Liver (tissue), 9 donors: ENCODE measurements around the gene FANCL. TPM values are rescaled to one million over a fixed set of nuclear protein-coding genes. Genes with fewer than 3 reads are reported as not detected.

Experiments
- DNase-seq: peaks from one replicate; pipeline ENCODE4 v3.0.0-alpha.2; 2017; ENCODE audit warnings: low spot score
- H3K27ac ChIP-seq, 2 donors: one replicate each; pipeline ENCODE4 v1.7.0; 2013; ENCODE audit warnings: inconsistent platforms in 2 of 2, low read length in 2 of 2, control low read depth in 1 of 2, low read depth in 1 of 2, mild to moderate bottlenecking in 1 of 2
- H3K27me3 ChIP-seq, 4 donors: one replicate each; pipeline versions ENCODE4 v1.6.1 to v1.7.0; 2013; ENCODE audit warnings: low read length in 3 of 4, inconsistent platforms in 1 of 4, mild to moderate bottlenecking in 1 of 4, moderate library complexity in 1 of 4; ENCODE audit not compliant: control insufficient read depth in 4 of 4, insufficient read depth in 4 of 4
- H3K36me3 ChIP-seq, 4 donors: one replicate each; pipeline versions ENCODE4 v1.6.1 to v1.7.0; 2013; ENCODE audit warnings: low read length in 3 of 4, mild to moderate bottlenecking in 3 of 4, low read depth in 1 of 4, moderate library complexity in 1 of 4; ENCODE audit not compliant: control insufficient read depth in 4 of 4, insufficient read depth in 3 of 4
- H3K4me1 ChIP-seq, 4 donors: one replicate each; pipeline versions ENCODE4 v1.6.1 to v1.7.0; 2013; ENCODE audit warnings: low read length in 3 of 4, mild to moderate bottlenecking in 3 of 4, moderate library complexity in 1 of 4; ENCODE audit not compliant: control insufficient read depth in 4 of 4, insufficient read depth in 4 of 4
- H3K4me3 ChIP-seq, 3 donors: one replicate each; pipeline versions ENCODE4 v1.6.1 to v1.7.0; 2013; ENCODE audit warnings: low read length in 3 of 3, control low read depth in 1 of 3, low read depth in 1 of 3, mild to moderate bottlenecking in 1 of 3
- H3K9ac ChIP-seq, 2 donors: one replicate each; pipeline ENCODE4 v1.7.0; 2013; ENCODE audit warnings: low read length in 2 of 2, mild to moderate bottlenecking in 2 of 2, moderate library complexity in 2 of 2, control low read depth in 1 of 2, low read depth in 1 of 2
- H3K9me3 ChIP-seq, 4 donors: one replicate each; pipeline versions ENCODE4 v1.6.1 to v1.7.0; 2013; ENCODE audit warnings: low read length in 3 of 4; ENCODE audit not compliant: control insufficient read depth in 4 of 4
- EGR1 ChIP-seq, 2 donors: IDR thresholded peaks; 2 replicates each; pipeline ENCODE4 v1.6.1; 2016 to 2018; ENCODE audit warnings: antibody characterized with exemption in 2 of 2, low read depth in 2 of 2
- FOXA1 ChIP-seq: IDR thresholded peaks from 2 replicates; pipeline ENCODE4 v1.6.1; 2016; ENCODE audit warnings: antibody characterized with exemption
- GABPA ChIP-seq, 2 donors: IDR thresholded peaks in 1 of 2; conservative IDR thresholded peaks in 1 of 2; 2 replicates each; pipeline ENCODE4 v1.6.1; 2016; ENCODE audit warnings: antibody characterized with exemption in 2 of 2, mild to moderate bottlenecking in 1 of 2, moderate library complexity in 1 of 2
- HNF4A ChIP-seq, 2 donors: conservative IDR thresholded peaks; 2 replicates each; pipeline ENCODE4 v1.6.1; 2016; ENCODE audit warnings: antibody characterized with exemption in 2 of 2, mild to moderate bottlenecking in 2 of 2
- HNF4G ChIP-seq: IDR thresholded peaks from 2 replicates; pipeline ENCODE4 v1.6.1; 2016; ENCODE audit warnings: antibody characterized with exemption
- JUND ChIP-seq, 2 donors: IDR thresholded peaks; 2 replicates each; pipeline ENCODE4 v1.6.1; 2016; ENCODE audit warnings: antibody characterized with exemption in 2 of 2
- NR2F2 ChIP-seq: IDR thresholded peaks from 2 replicates; pipeline ENCODE4 v1.6.1; 2016; ENCODE audit warnings: antibody characterized with exemption
- RAD21 ChIP-seq, 2 donors: IDR thresholded peaks; 2 replicates each; pipeline ENCODE4 v1.6.1; 2016; ENCODE audit warnings: antibody characterized with exemption in 2 of 2, mild to moderate bottlenecking in 2 of 2
- RXRA ChIP-seq, 2 donors: IDR thresholded peaks; 2 replicates each; pipeline ENCODE4 v1.6.1; 2017 to 2018; ENCODE audit warnings: antibody characterized with exemption in 2 of 2, mild to moderate bottlenecking in 1 of 2
- SP1 ChIP-seq: IDR thresholded peaks from 2 replicates; pipeline ENCODE4 v1.6.1; 2018; ENCODE audit warnings: antibody characterized with exemption, mild to moderate bottlenecking
- TAF1 ChIP-seq: conservative IDR thresholded peaks from 2 replicates; pipeline ENCODE4 v1.6.1; 2016; ENCODE audit warnings: antibody characterized with exemption, mild to moderate bottlenecking
- YY1 ChIP-seq: IDR thresholded peaks from 2 replicates; pipeline ENCODE4 v1.6.1; 2016; ENCODE audit warnings: antibody characterized with exemption, mild to moderate bottlenecking
- polyA plus RNA-seq, 2 donors: library from polyadenylated mRNA; stranded (reverse) in 1 of 2; unstranded in 1 of 2; fragments of 200-250 nt in 1 of 2; fragments of >200 nt in 1 of 2; fragmentation: Nextera tagmentation in 1 of 2; extraction: Ambion mirVana in 1 of 2; gene quantifications; one replicate each; pipeline versions ENCODE4 v1.2.1 to v1.2.3, GENCODE V29; 2013 to 2015
- total RNA-seq, 2 donors: library from RNA; depleted of rRNA; stranded (reverse); fragments of >200 nt; gene quantifications; one replicate each; pipeline ENCODE4 v1.2.3, GENCODE V29; 2014
- TF ChIP-seq, protein P1 (sequence below): IDR thresholded peaks from 2 replicates; pipeline ENCODE4 v1.6.1; 2016; ENCODE audit warnings: antibody characterized with exemption
- TF ChIP-seq, protein P2 (sequence below): IDR thresholded peaks from 2 replicates; pipeline ENCODE4 v1.6.1; 2016; ENCODE audit warnings: antibody characterized with exemption
- TF ChIP-seq, protein P3 (sequence below): fragments of 150-350 bp; IDR thresholded peaks from 2 replicates; pipeline ENCODE4 v1.5.1; 2017; ENCODE audit warnings: improper control_type of control experiment, low read depth, low read length; ENCODE audit not compliant: missing input control
- TF ChIP-seq, protein P4 (sequence below): IDR thresholded peaks from 2 replicates; pipeline ENCODE4 v1.6.1; 2016; ENCODE audit warnings: antibody characterized with exemption
- TF ChIP-seq, protein P5 (sequence below): IDR thresholded peaks from 2 replicates; pipeline ENCODE4 v1.6.1; 2016; ENCODE audit warnings: antibody characterized with exemption, mild to moderate bottlenecking
- donor health status: healthy.
- donor health status: healthy.
- donor health status: healthy.
- donor health status: healthy.
- donor health status: healthy.

The FANCL gene
- total and polyA plus RNA-seq, 4 donors, result 4.2 to 26.1 (median 16.4) TPM

DNA sequence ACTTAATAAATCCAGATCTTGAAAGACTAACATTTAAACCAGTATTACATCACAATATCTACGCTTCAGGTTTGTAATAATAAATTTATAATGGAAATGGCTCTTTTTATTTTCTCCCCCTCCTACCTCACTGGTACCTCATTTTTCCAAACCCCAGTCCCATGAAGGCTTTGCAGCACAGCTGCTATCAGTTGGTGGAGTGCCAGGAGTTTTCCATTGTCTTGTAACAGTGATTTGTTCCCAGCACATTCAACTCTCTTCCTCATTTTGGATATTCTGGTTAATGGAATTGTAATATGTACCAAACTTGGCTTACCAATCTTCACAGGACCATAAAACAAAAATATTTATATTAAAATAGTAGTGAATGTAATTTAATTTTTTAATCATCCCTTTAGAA, 103.3 kb downstream of the FANCL start (continued):
- TF ChIP-seq, protein P1, sequence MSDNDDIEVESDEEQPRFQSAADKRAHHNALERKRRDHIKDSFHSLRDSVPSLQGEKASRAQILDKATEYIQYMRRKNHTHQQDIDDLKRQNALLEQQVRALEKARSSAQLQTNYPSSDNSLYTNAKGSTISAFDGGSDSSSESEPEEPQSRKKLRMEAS, result no peak
- TF ChIP-seq, protein P2, sequence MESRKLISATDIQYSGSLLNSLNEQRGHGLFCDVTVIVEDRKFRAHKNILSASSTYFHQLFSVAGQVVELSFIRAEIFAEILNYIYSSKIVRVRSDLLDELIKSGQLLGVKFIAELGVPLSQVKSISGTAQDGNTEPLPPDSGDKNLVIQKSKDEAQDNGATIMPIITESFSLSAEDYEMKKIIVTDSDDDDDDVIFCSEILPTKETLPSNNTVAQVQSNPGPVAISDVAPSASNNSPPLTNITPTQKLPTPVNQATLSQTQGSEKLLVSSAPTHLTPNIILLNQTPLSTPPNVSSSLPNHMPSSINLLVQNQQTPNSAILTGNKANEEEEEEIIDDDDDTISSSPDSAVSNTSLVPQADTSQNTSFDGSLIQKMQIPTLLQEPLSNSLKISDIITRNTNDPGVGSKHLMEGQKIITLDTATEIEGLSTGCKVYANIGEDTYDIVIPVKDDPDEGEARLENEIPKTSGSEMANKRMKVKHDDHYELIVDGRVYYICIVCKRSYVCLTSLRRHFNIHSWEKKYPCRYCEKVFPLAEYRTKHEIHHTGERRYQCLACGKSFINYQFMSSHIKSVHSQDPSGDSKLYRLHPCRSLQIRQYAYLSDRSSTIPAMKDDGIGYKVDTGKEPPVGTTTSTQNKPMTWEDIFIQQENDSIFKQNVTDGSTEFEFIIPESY, result no peak
- TF ChIP-seq SP1 (no peak), HNF4G (no peak), JUND (IDR thresholded peaks at IDR 0.05) (no peak)

DNA sequence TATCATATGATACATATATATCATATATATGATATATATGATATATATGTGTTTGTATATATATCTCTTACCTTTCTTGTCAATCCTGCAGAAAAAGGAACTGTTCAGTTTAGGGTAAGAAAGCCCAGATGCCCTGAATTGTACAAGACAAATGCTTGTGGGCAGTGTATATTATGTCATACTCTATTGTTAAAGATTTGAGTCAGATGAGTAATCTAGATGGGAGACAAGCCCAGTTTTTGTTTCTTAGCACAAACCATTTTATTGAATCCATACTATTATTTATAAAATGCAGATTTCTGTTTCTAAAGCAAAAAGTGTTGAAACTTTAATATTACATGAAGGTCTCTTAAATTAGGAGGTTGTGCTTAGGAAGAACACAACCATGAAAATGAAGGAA, 103.9 kb downstream of the FANCL start:
- no peak for DNase-seq
- no peaks in the 10 kb centered on the region for H3K4me1 ChIP-seq
- H3K27ac ChIP-seq, result no peak overlapping the region
- TF ChIP-seq NR2F2 (no peak), SP1 (no peak), TAF1 (no peak), RXRA (IDR thresholded peaks at IDR 0.05) (no peak), HNF4G (no peak), GABPA (IDR thresholded peaks at IDR 0.05 in 1 of 2, conservative IDR thresholded peaks at IDR 0.05 in 1 of 2) (no peak), RAD21 (IDR thresholded peaks at IDR 0.05) (no peak), JUND (IDR thresholded peaks at IDR 0.05) (no peak), EGR1 (IDR thresholded peaks at IDR 0.05; ENCODE audit: low read depth in 2 of 2) (no peak), FOXA1 (no peak), HNF4A (conservative IDR thresholded peaks at IDR 0.05) (no peak), YY1 (no peak)
- TF ChIP-seq, protein P2, result no peak
- TF ChIP-seq, protein P3, sequence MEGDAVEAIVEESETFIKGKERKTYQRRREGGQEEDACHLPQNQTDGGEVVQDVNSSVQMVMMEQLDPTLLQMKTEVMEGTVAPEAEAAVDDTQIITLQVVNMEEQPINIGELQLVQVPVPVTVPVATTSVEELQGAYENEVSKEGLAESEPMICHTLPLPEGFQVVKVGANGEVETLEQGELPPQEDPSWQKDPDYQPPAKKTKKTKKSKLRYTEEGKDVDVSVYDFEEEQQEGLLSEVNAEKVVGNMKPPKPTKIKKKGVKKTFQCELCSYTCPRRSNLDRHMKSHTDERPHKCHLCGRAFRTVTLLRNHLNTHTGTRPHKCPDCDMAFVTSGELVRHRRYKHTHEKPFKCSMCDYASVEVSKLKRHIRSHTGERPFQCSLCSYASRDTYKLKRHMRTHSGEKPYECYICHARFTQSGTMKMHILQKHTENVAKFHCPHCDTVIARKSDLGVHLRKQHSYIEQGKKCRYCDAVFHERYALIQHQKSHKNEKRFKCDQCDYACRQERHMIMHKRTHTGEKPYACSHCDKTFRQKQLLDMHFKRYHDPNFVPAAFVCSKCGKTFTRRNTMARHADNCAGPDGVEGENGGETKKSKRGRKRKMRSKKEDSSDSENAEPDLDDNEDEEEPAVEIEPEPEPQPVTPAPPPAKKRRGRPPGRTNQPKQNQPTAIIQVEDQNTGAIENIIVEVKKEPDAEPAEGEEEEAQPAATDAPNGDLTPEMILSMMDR, result no peak
- TF ChIP-seq, protein P4, sequence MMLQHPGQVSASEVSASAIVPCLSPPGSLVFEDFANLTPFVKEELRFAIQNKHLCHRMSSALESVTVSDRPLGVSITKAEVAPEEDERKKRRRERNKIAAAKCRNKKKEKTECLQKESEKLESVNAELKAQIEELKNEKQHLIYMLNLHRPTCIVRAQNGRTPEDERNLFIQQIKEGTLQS, result no peak
- TF ChIP-seq, protein P5, sequence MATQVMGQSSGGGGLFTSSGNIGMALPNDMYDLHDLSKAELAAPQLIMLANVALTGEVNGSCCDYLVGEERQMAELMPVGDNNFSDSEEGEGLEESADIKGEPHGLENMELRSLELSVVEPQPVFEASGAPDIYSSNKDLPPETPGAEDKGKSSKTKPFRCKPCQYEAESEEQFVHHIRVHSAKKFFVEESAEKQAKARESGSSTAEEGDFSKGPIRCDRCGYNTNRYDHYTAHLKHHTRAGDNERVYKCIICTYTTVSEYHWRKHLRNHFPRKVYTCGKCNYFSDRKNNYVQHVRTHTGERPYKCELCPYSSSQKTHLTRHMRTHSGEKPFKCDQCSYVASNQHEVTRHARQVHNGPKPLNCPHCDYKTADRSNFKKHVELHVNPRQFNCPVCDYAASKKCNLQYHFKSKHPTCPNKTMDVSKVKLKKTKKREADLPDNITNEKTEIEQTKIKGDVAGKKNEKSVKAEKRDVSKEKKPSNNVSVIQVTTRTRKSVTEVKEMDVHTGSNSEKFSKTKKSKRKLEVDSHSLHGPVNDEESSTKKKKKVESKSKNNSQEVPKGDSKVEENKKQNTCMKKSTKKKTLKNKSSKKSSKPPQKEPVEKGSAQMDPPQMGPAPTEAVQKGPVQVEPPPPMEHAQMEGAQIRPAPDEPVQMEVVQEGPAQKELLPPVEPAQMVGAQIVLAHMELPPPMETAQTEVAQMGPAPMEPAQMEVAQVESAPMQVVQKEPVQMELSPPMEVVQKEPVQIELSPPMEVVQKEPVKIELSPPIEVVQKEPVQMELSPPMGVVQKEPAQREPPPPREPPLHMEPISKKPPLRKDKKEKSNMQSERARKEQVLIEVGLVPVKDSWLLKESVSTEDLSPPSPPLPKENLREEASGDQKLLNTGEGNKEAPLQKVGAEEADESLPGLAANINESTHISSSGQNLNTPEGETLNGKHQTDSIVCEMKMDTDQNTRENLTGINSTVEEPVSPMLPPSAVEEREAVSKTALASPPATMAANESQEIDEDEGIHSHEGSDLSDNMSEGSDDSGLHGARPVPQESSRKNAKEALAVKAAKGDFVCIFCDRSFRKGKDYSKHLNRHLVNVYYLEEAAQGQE, result no peak
- TF ChIP-seq, protein P1, result no peak
- H3K9ac ChIP-seq, result no peak overlapping the region
- H3K36me3 ChIP-seq, result peaks cover 0 to 4% (median under 1%) of the 10 kb centered on the region in 4 donors
- no peak overlapping the region for H3K4me3 ChIP-seq
- H3K27me3 ChIP-seq, result no peaks in the 10 kb centered on the region
- H3K9me3 ChIP-seq, result no peaks in the 10 kb centered on the region
